ENCODE results near the gene PTPRCAP.

- TF ChIP-seq POLR2AphosphoS5 (IDR thresholded peaks at IDR 0.05) (no peak), CTCF (IDR thresholded peaks at IDR 0.05) (no peak)
These were observed 3.0 kb upstream of the PTPRCAP start for GRCh38 chr11:67440229-67441097.
